GM21576 (cell line): ENCODE measurements around the gene GGACT.
A peak's percentile ranks its signal among the peaks of the same experiment; 100 is the strongest.
"Not testable (repeated sequence)": the region's sequence is repeated elsewhere in the genome, so short reads cannot be mapped to it uniquely, and the experiment has no call there.

Experiments
- ATAC-seq: cut with Tn5 transposase; IDR thresholded peaks from one replicate; pipeline ENCODE4 v1.9.1; 2021; ENCODE audit warnings: mild to moderate bottlenecking, moderate library complexity; ENCODE audit not compliant: unreplicated experiment

Gene GGACT

GRCh38 chr13:100601716-100602115 lies 13.1 kb upstream of the GGACT start:
- no peak for ATAC-seq

- no peak for ATAC-seq
Observed at GRCh38 chr13:100600915-100601314, 12.3 kb upstream of the GGACT start.

- no peak for ATAC-seq
Observed at GRCh38 chr13:100600461-100600860, 11.9 kb upstream of the GGACT start.

- no peak for ATAC-seq
Observed at GRCh38 chr13:100597253-100597652, 8.7 kb upstream of the GGACT start.

GRCh38 chr13:100596516-100596915 lies 7.9 kb upstream of the GGACT start:
- no peak for ATAC-seq

- no peak for ATAC-seq
Observed at GRCh38 chr13:100594731-100595130, 6.1 kb upstream of the GGACT start.

- no peak for ATAC-seq
Observed at GRCh38 chr13:100594255-100594654, 5.7 kb upstream of the GGACT start.

- no peak for ATAC-seq
Observed at GRCh38 chr13:100589178-100589725, 663 bp upstream of the GGACT start.

- ATAC-seq: no peak
Observed at GRCh38 chr13:100584896-100585295, 3.7 kb downstream of the GGACT start.

GRCh38 chr13:100581504-100581903 lies 7.1 kb downstream of the GGACT start:
- ATAC-seq: no peak

GRCh38 chr13:100581030-100581429 lies 7.6 kb downstream of the GGACT start:
- no peak for ATAC-seq

GRCh38 chr13:100580045-100580444 lies 8.5 kb downstream of the GGACT start:
- ATAC-seq: no peak

GRCh38 chr13:100577239-100577638 lies 11.3 kb downstream of the GGACT start:
- ATAC-seq: not testable (repeated sequence)

GRCh38 chr13:100573121-100573520 lies 15.5 kb downstream of the GGACT start:
- ATAC-seq: peak; percentile 95

GRCh38 chr13:100566543-100566942 lies 22.0 kb downstream of the GGACT start:
- ATAC-seq: no peak

- ATAC-seq: no peak
Observed at GRCh38 chr13:100565286-100565685, 23.3 kb downstream of the GGACT start.

GRCh38 chr13:100564444-100565223 lies 24.0 kb downstream of the GGACT start:
- ATAC-seq: no peak

- ATAC-seq: no peak
Observed at GRCh38 chr13:100563779-100564178, 24.8 kb downstream of the GGACT start.

GRCh38 chr13:100561599-100562204 lies 26.9 kb downstream of the GGACT start:
- no peak for ATAC-seq

GRCh38 chr13:100561158-100561499 lies 27.5 kb downstream of the GGACT start:
- no peak for ATAC-seq

GRCh38 chr13:100560498-100561157 lies 28.0 kb downstream of the GGACT start:
- no peak for ATAC-seq

GRCh38 chr13:100559886-100560285 lies 28.7 kb downstream of the GGACT start:
- no peak for ATAC-seq
